ENCODE results near the gene TTC28. TPM values are rescaled to one million over a fixed set of nuclear protein-coding genes. Genes with fewer than 3 reads are reported as not detected.
"Not testable (repeated sequence)": the region's sequence is repeated elsewhere in the genome, so short reads cannot be mapped to it uniquely, and the experiment has no call there.

Gene TTC28
- total RNA-seq, 1 experiment from 2014 or later, result 0.12 TPM

DNA sequence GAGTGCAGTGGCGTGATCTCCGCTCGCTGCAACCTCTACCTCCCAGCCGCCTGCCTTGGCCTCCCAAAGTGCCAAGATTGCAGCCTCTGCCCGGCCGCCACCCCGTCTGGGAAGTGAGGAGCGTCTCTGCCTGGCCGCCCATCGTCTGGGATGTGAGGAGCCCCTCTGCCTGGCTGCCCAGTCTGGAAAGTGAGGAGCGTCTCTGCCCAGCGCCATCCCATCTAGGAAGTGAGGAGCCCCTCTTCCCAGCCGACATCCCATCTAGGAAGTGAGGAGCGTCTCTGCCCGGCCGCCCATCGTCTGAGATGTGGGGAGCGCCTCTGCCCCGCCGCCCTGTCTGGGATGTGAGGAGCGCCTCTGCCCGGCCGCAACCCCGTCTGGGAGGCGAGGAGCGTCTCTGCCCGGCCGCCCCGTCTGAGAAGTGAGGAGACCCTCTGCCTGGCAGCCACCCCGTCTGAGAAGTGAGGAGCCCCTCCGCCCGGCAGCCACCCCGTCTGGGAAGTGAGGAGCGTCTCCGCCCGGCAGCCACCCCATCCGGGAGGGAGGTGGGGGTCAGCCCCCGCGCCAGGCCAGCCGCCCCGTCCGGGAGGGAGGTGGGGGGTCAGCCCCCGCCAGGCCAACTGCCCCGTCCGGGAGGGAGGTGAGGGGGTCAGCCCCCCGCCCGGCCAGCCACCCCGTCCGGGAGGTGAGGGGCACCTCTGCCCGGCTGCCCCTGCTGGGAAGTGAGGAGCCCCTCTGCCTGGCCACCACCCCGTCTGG, 126.4 kb downstream of the TTC28 start:
- H3K4me2 ChIP-seq (ENCODE audit: low read length); H3K4me1 ChIP-seq (ENCODE audit: control insufficient read depth in 1 of 2, insufficient read depth in 2 of 2, low read length in 2 of 2); H3K79me2 ChIP-seq (ENCODE audit: insufficient read depth, low read length); DNase-seq (ENCODE audit: low read depth, low spot score); RAD21 ChIA-PET (ENCODE audit: low non-redundant PET in 1 of 2, low total read pairs in 2 of 2, uncharacterized antibody in 2 of 2, unreplicated experiment in 2 of 2); ATAC-seq; H3K36me3 ChIP-seq (ENCODE audit: control insufficient read depth in 1 of 2, insufficient read depth in 2 of 2, low read length in 2 of 2); H4K20me1 ChIP-seq (ENCODE audit: insufficient read depth); H2AFZ ChIP-seq (ENCODE audit: low read depth, low read length, poor library complexity, severe bottlenecking); POLR2A ChIA-PET; H3K9ac ChIP-seq (ENCODE audit: low read length); H3K27ac ChIP-seq (ENCODE audit: low read depth, low read length); H3K4me3 ChIP-seq (replicated peaks in 1 of 2; ENCODE audit: low read depth in 1 of 2, low read length in 2 of 2); intact Hi-C loops (cut with micrococcal nuclease); H3K9me2 ChIP-seq (ENCODE audit: insufficient read depth); H3K9me3 ChIP-seq (ENCODE audit: control insufficient read depth in 1 of 2, insufficient read depth in 1 of 2, low read depth in 1 of 2, low read length in 2 of 2); BruUV-seq (replicated peaks); CTCF ChIA-PET: not testable (repeated sequence)
- H3K27me3 ChIP-seq (ENCODE audit: insufficient read depth, low read length), result peaks cover 31% of the 10 kb centered on the region

DNA sequence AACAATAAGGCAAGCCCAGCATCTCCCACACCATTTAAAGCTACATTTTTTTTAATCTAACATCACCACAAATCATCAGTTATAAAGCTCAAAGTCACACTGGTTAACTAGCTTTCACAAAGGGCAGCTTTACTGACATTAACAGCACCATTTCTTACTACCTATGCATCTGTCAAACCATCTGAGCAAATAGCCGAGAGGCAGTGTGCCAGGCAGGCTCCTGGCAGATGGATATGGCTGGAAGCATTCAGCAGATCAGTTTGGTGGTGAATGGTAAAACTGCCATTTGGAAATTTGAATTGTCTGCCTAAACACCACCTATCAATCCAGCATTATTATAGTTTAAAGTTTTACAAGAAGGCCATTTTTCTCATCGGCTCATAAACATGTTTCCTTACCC, 131.2 kb downstream of the TTC28 start:
- Histone ChIP-seq H3K9me3 (ENCODE audit: control insufficient read depth in 1 of 2, insufficient read depth in 1 of 2, low read depth in 1 of 2, low read length in 2 of 2) (no peaks in the 10 kb centered on the region), H3K4me3 (replicated peaks in 1 of 2; ENCODE audit: low read depth in 1 of 2, low read length in 2 of 2) (no peak overlapping the region), H4K20me1 (ENCODE audit: insufficient read depth) (no peaks in the 10 kb centered on the region), H3K9me2 (ENCODE audit: insufficient read depth) (no peaks in the 10 kb centered on the region), H2AFZ (ENCODE audit: low read depth, low read length, poor library complexity, severe bottlenecking) (no peak overlapping the region), H3K4me2 (ENCODE audit: low read length) (no peak overlapping the region), H3K79me2 (ENCODE audit: insufficient read depth, low read length) (no peaks in the 10 kb centered on the region), H3K27ac (ENCODE audit: low read depth, low read length) (no peak overlapping the region), H3K36me3 (ENCODE audit: control insufficient read depth in 1 of 2, insufficient read depth in 2 of 2, low read length in 2 of 2) (no peaks in the 10 kb centered on the region), H3K4me1 (ENCODE audit: control insufficient read depth in 1 of 2, insufficient read depth in 2 of 2, low read length in 2 of 2) (peaks cover 0 to 4% of the 10 kb centered on the region in 2 experiments; a peak in 1 of 4 replicates), H3K9ac (ENCODE audit: low read length) (no peak overlapping the region), H3K27me3 (ENCODE audit: insufficient read depth, low read length) (peaks cover 20% of the 10 kb centered on the region)
- CTCF ChIA-PET, result no interaction called here
- intact Hi-C loops (cut with micrococcal nuclease), result no loop called here
- BruUV-seq (replicated peaks), result no TSS peak
- no peak for ATAC-seq
- RAD21 ChIA-PET (ENCODE audit: low non-redundant PET in 1 of 2, low total read pairs in 2 of 2, uncharacterized antibody in 2 of 2, unreplicated experiment in 2 of 2), result no interaction called here
- POLR2A ChIA-PET, result no interaction called here
- DNase-seq (ENCODE audit: low read depth, low spot score), result no peak
- no peak for TF ChIP-seq CBX3 (IDR thresholded peaks at IDR 0.05; ENCODE audit: low read depth)
- TF ChIP-seq JUND (IDR thresholded peaks at IDR 0.05), result no peak
- TF ChIP-seq, protein P1, sequence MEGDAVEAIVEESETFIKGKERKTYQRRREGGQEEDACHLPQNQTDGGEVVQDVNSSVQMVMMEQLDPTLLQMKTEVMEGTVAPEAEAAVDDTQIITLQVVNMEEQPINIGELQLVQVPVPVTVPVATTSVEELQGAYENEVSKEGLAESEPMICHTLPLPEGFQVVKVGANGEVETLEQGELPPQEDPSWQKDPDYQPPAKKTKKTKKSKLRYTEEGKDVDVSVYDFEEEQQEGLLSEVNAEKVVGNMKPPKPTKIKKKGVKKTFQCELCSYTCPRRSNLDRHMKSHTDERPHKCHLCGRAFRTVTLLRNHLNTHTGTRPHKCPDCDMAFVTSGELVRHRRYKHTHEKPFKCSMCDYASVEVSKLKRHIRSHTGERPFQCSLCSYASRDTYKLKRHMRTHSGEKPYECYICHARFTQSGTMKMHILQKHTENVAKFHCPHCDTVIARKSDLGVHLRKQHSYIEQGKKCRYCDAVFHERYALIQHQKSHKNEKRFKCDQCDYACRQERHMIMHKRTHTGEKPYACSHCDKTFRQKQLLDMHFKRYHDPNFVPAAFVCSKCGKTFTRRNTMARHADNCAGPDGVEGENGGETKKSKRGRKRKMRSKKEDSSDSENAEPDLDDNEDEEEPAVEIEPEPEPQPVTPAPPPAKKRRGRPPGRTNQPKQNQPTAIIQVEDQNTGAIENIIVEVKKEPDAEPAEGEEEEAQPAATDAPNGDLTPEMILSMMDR (IDR thresholded peaks at IDR 0.05 in 2 of 3, conservative IDR thresholded peaks at IDR 0.05 in 1 of 3; ENCODE audit: borderline replicate concordance in 1 of 3, insufficient read depth in 1 of 3, low read depth in 2 of 3, low read length in 2 of 3), result no peak
- no peak for TF ChIP-seq EGR1 (IDR thresholded peaks at IDR 0.05; ENCODE audit: low read depth)
- TF ChIP-seq CEBPB (IDR thresholded peaks at IDR 0.05; ENCODE audit: low read depth), result no peak
- TF ChIP-seq ELF1 (IDR thresholded peaks at IDR 0.05; ENCODE audit: borderline replicate concordance, low read depth), result no peak
- TF ChIP-seq SP1 (IDR thresholded peaks at IDR 0.05; ENCODE audit: low read depth), result no peak
- TF ChIP-seq SIN3A (IDR thresholded peaks at IDR 0.05; ENCODE audit: low read depth), result no peak
- TF ChIP-seq FOSL1 (IDR thresholded peaks at IDR 0.05; ENCODE audit: low read depth), result no peak
- TF ChIP-seq ZNF274 (IDR thresholded peaks at IDR 0.05; ENCODE audit: low read depth, low read length), result no peak
- no peak for TF ChIP-seq POLR2A (IDR thresholded peaks at IDR 0.05; ENCODE audit: borderline replicate concordance, extremely low read depth, insufficient read depth, insufficient read length)
- no peak for TF ChIP-seq EZH2phosphoT487 (IDR thresholded peaks at IDR 0.05; ENCODE audit: borderline replicate concordance)
- TF ChIP-seq, protein P2, sequence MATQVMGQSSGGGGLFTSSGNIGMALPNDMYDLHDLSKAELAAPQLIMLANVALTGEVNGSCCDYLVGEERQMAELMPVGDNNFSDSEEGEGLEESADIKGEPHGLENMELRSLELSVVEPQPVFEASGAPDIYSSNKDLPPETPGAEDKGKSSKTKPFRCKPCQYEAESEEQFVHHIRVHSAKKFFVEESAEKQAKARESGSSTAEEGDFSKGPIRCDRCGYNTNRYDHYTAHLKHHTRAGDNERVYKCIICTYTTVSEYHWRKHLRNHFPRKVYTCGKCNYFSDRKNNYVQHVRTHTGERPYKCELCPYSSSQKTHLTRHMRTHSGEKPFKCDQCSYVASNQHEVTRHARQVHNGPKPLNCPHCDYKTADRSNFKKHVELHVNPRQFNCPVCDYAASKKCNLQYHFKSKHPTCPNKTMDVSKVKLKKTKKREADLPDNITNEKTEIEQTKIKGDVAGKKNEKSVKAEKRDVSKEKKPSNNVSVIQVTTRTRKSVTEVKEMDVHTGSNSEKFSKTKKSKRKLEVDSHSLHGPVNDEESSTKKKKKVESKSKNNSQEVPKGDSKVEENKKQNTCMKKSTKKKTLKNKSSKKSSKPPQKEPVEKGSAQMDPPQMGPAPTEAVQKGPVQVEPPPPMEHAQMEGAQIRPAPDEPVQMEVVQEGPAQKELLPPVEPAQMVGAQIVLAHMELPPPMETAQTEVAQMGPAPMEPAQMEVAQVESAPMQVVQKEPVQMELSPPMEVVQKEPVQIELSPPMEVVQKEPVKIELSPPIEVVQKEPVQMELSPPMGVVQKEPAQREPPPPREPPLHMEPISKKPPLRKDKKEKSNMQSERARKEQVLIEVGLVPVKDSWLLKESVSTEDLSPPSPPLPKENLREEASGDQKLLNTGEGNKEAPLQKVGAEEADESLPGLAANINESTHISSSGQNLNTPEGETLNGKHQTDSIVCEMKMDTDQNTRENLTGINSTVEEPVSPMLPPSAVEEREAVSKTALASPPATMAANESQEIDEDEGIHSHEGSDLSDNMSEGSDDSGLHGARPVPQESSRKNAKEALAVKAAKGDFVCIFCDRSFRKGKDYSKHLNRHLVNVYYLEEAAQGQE (IDR thresholded peaks at IDR 0.05; ENCODE audit: low read depth), result no peak
- no peak for TF ChIP-seq EZH2 (IDR thresholded peaks at IDR 0.05)
- no peak for TF ChIP-seq POLR2AphosphoS5 (IDR thresholded peaks at IDR 0.05; ENCODE audit: low read depth, low read length)
- TF ChIP-seq, protein P3, sequence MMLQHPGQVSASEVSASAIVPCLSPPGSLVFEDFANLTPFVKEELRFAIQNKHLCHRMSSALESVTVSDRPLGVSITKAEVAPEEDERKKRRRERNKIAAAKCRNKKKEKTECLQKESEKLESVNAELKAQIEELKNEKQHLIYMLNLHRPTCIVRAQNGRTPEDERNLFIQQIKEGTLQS (IDR thresholded peaks at IDR 0.05), result no peak
- TF ChIP-seq, protein P4, sequence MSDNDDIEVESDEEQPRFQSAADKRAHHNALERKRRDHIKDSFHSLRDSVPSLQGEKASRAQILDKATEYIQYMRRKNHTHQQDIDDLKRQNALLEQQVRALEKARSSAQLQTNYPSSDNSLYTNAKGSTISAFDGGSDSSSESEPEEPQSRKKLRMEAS (IDR thresholded peaks at IDR 0.05), result no peak
